Measurements from ENCODE around the gene HAUS3.
"Not testable (repeated sequence)": the region's sequence is repeated elsewhere in the genome, so short reads cannot be mapped to it uniquely, and the experiment has no call there.

The HAUS3 gene

GRCh38 chr4:2251795-2252529, 10.0 kb upstream of the HAUS3 start:
- no peak for DNase-seq (ENCODE audit: low spot score)

GRCh38 chr4:2251073-2251794, 9.3 kb upstream of the HAUS3 start:
- no peak for DNase-seq (ENCODE audit: low spot score)

GRCh38 chr4:2250357-2251072, 8.6 kb upstream of the HAUS3 start:
- no peak for DNase-seq (ENCODE audit: low spot score)

- DNase-seq (ENCODE audit: low spot score), result no peak
Measured at GRCh38 chr4:2249526-2250356, 7.8 kb upstream of the HAUS3 start.

- no peak for DNase-seq (ENCODE audit: low spot score)
Measured at GRCh38 chr4:2248821-2249261, 6.9 kb upstream of the HAUS3 start.

GRCh38 chr4:2248044-2248780, 6.3 kb upstream of the HAUS3 start:
- no peak for DNase-seq (ENCODE audit: low spot score)

- DNase-seq (ENCODE audit: low spot score), result no peak
Measured at GRCh38 chr4:2247128-2248043, 5.5 kb upstream of the HAUS3 start.

GRCh38 chr4:2246384-2247127, 4.6 kb upstream of the HAUS3 start:
- no peak for DNase-seq (ENCODE audit: low spot score)

- no peak for DNase-seq (ENCODE audit: low spot score)
Measured at GRCh38 chr4:2245787-2246275, 3.9 kb upstream of the HAUS3 start.

GRCh38 chr4:2245057-2245786, 3.3 kb upstream of the HAUS3 start:
- DNase-seq (ENCODE audit: low spot score), result no peak

GRCh38 chr4:2243681-2244380, 1.9 kb upstream of the HAUS3 start:
- peak; percentile 28 for DNase-seq (ENCODE audit: low spot score)

GRCh38 chr4:2241003-2241402, 918 bp downstream of the HAUS3 start:
- no peak for DNase-seq (ENCODE audit: low spot score)

GRCh38 chr4:2236944-2237666, 4.8 kb downstream of the HAUS3 start:
- DNase-seq (ENCODE audit: low spot score), result no peak

- no peak for DNase-seq (ENCODE audit: low spot score)
Measured at GRCh38 chr4:2231082-2231481, 10.8 kb downstream of the HAUS3 start.

- DNase-seq (ENCODE audit: low spot score), result no peak
Measured at GRCh38 chr4:2226261-2226660, 15.7 kb downstream of the HAUS3 start.

GRCh38 chr4:2222838-2223237, 19.1 kb downstream of the HAUS3 start:
- DNase-seq (ENCODE audit: low spot score), result no peak

GRCh38 chr4:2221378-2221777, 20.5 kb downstream of the HAUS3 start:
- not testable (repeated sequence) for DNase-seq (ENCODE audit: low spot score)

Measured in COLO829 (cell line).